ENCODE results near the gene ANTXR1. TPM values are rescaled to one million over a fixed set of nuclear protein-coding genes. Genes with fewer than 3 reads are reported as not detected.

ANTXR1 gene
- total RNA-seq, 1 donor from 2014 or later, result 61.1 TPM

GRCh38 chr2:69081001-69081580, 68.1 kb downstream of the ANTXR1 start:
- no peaks in the 10 kb centered on the region for H3K4me1 Mint-ChIP-seq
- DNase-seq (ENCODE audit: low read depth, low spot score), result no peak
- H3K27me3 Mint-ChIP-seq (ENCODE audit: low read depth), result no peaks in the 10 kb centered on the region
- TF ChIP-seq CTCF (conservative IDR thresholded peaks at IDR 0.05), result no peak
- H3K36me3 Mint-ChIP-seq (ENCODE audit: low read depth), result peaks cover 11% of the 10 kb centered on the region
- H3K4me3 Mint-ChIP-seq, result no peak overlapping the region
- H3K27ac Mint-ChIP-seq (ENCODE audit: unreplicated experiment), result no peak overlapping the region
- no peaks in the 10 kb centered on the region for H3K9me3 Mint-ChIP-seq

- Mint-ChIP-seq H3K4me3 (no peak overlapping the region), H3K27me3 (ENCODE audit: low read depth) (no peaks in the 10 kb centered on the region), H3K27ac (ENCODE audit: unreplicated experiment) (no peak overlapping the region), H3K9me3 (no peaks in the 10 kb centered on the region), H3K36me3 (ENCODE audit: low read depth) (peaks cover 15% of the 10 kb centered on the region), H3K4me1 (no peaks in the 10 kb centered on the region)
- no peak for DNase-seq (ENCODE audit: low read depth, low spot score)
- no peak for TF ChIP-seq CTCF (conservative IDR thresholded peaks at IDR 0.05)
Observed at GRCh38 chr2:69081757-69082156, 68.8 kb downstream of the ANTXR1 start.

- Mint-ChIP-seq H3K4me3 (no peak overlapping the region), H3K36me3 (ENCODE audit: low read depth) (peaks cover 12% of the 10 kb centered on the region), H3K9me3 (no peaks in the 10 kb centered on the region), H3K27ac (ENCODE audit: unreplicated experiment) (no peak overlapping the region), H3K27me3 (ENCODE audit: low read depth) (no peaks in the 10 kb centered on the region), H3K4me1 (no peaks in the 10 kb centered on the region)
- TF ChIP-seq CTCF (conservative IDR thresholded peaks at IDR 0.05), result no peak
- no peak for DNase-seq (ENCODE audit: low read depth, low spot score)
Observed at GRCh38 chr2:69082430-69082997, 69.5 kb downstream of the ANTXR1 start.

GRCh38 chr2:69083235-69083748, 70.3 kb downstream of the ANTXR1 start:
- no peaks in the 10 kb centered on the region for H3K4me1 Mint-ChIP-seq
- DNase-seq (ENCODE audit: low read depth, low spot score), result no peak
- H3K9me3 Mint-ChIP-seq, result no peaks in the 10 kb centered on the region
- no peak for TF ChIP-seq CTCF (conservative IDR thresholded peaks at IDR 0.05)
- H3K4me3 Mint-ChIP-seq, result no peak overlapping the region
- H3K36me3 Mint-ChIP-seq (ENCODE audit: low read depth), result peaks cover 11% of the 10 kb centered on the region
- H3K27ac Mint-ChIP-seq (ENCODE audit: unreplicated experiment), result no peak overlapping the region
- no peaks in the 10 kb centered on the region for H3K27me3 Mint-ChIP-seq (ENCODE audit: low read depth)

GRCh38 chr2:69084492-69084891, 71.5 kb downstream of the ANTXR1 start:
- no peak for TF ChIP-seq CTCF (conservative IDR thresholded peaks at IDR 0.05)
- H3K36me3 Mint-ChIP-seq (ENCODE audit: low read depth), result peaks cover 9% of the 10 kb centered on the region
- no peaks in the 10 kb centered on the region for H3K27me3 Mint-ChIP-seq (ENCODE audit: low read depth)
- no peak for DNase-seq (ENCODE audit: low read depth, low spot score)
- H3K4me1 Mint-ChIP-seq, result no peaks in the 10 kb centered on the region
- no peak overlapping the region for H3K27ac Mint-ChIP-seq (ENCODE audit: unreplicated experiment)
- H3K4me3 Mint-ChIP-seq, result no peak overlapping the region
- no peaks in the 10 kb centered on the region for H3K9me3 Mint-ChIP-seq

Data from neural crest cell (in vitro differentiated cells).